Activated CD4-positive, alpha-beta T cell treated with anti-CD3 and anti-CD28 coated beads, Interleukin-2, amount 50 U/mL, for 48 hours (primary cell): ENCODE results near the gene PLAAT4.
"Not testable (repeated sequence)": the region's sequence is repeated elsewhere in the genome, so short reads cannot be mapped to it uniquely, and the experiment has no call there.

Experiments
- DNase-seq, 2 experiments: peaks; one replicate each; pipeline ENCODE4 v3.0.0-alpha.2; 2020

Gene PLAAT4

GRCh38 chr11:63547061-63547460 lies 10.5 kb downstream of the PLAAT4 start:
- no peak for DNase-seq

- no peak for DNase-seq
These were observed 11.6 kb downstream of the PLAAT4 start for GRCh38 chr11:63548178-63548577.

GRCh38 chr11:63549411-63549810 lies 12.8 kb downstream of the PLAAT4 start:
- DNase-seq, result no peak

GRCh38 chr11:63550156-63550700 lies 13.6 kb downstream of the PLAAT4 start:
- not testable (repeated sequence) for DNase-seq

- DNase-seq, result no peak
These were observed 14.7 kb downstream of the PLAAT4 start for GRCh38 chr11:63551091-63551888.

- no peak for DNase-seq
These were observed 15.3 kb downstream of the PLAAT4 start for GRCh38 chr11:63551889-63552266.

- DNase-seq, result no peak
These were observed 16.3 kb downstream of the PLAAT4 start for GRCh38 chr11:63552921-63553320.

GRCh38 chr11:63553759-63554158 lies 17.2 kb downstream of the PLAAT4 start:
- DNase-seq, result peak; percentile 37 to 51

GRCh38 chr11:63554877-63555223 lies 18.2 kb downstream of the PLAAT4 start:
- DNase-seq, result no peak

GRCh38 chr11:63556404-63557013 lies 19.9 kb downstream of the PLAAT4 start:
- no peak for DNase-seq

GRCh38 chr11:63557570-63557969 lies 21.0 kb downstream of the PLAAT4 start:
- no peak for DNase-seq

- DNase-seq, result no peak
These were observed 22.0 kb downstream of the PLAAT4 start for GRCh38 chr11:63558459-63559157.

- DNase-seq, result no peak
These were observed 24.0 kb downstream of the PLAAT4 start for GRCh38 chr11:63560506-63561180.

GRCh38 chr11:63563201-63564055 lies 26.8 kb downstream of the PLAAT4 start, which contains the start of gene PLAAT2:
Gene PLAAT2 (minus strand): TSS chr11:63563379. CDS start chr11:63563324, 55 bp downstream.
- DNase-seq, result no peak

- DNase-seq, result peak in 1 of 2 experiments; percentile 31
These were observed 27.6 kb downstream of the PLAAT4 start for GRCh38 chr11:63564056-63564774.

- no peak for DNase-seq
These were observed 28.3 kb downstream of the PLAAT4 start for GRCh38 chr11:63564784-63565350.

- peak; percentile 44 to 59 for DNase-seq
These were observed 30.6 kb downstream of the PLAAT4 start for GRCh38 chr11:63567044-63567840.

GRCh38 chr11:63569570-63569969 lies 33.0 kb downstream of the PLAAT4 start:
- DNase-seq, result no peak

GRCh38 chr11:63572026-63572688 lies 35.5 kb downstream of the PLAAT4 start:
- DNase-seq, result no peak
